Colon (tissue), 2 donors: ENCODE data around the gene MRAP2.

Experiments
- FAIRE-seq: peaks from 2 replicates; lab custom pipeline; 2012; peaks lifted over from hg19 to GRCh38; lab: Jason Lieb, UNC
- donor health status: control.
- donor health status: control.

Gene MRAP2

GRCh38 chr6:84135291-84135690 lies 101.7 kb downstream of the MRAP2 start:
- FAIRE-seq = no peak

GRCh38 chr6:84136364-84137050 lies 102.9 kb downstream of the MRAP2 start:
- FAIRE-seq = no peak

GRCh38 chr6:84137051-84137375 lies 103.4 kb downstream of the MRAP2 start:
- FAIRE-seq = no peak

- no peak for FAIRE-seq
Measured at GRCh38 chr6:84137989-84138575, 104.5 kb downstream of the MRAP2 start.

- FAIRE-seq = no peak
Measured at GRCh38 chr6:84139311-84139710, 105.7 kb downstream of the MRAP2 start.
